OCI-LY7 (cell line): ENCODE results near the gene ABHD12.

Experiments
- CTCF ChIP-seq: fragments of 200-600 bp; sonication (generic); conservative IDR thresholded peaks from 2 replicates; pipeline ENCODE4 v1.5.1; 2014; ENCODE audit warnings: mild to moderate bottlenecking, antibody characterized with exemption, low read length, moderate library complexity, mixed read lengths
- EZH2phosphoT487 ChIP-seq: fragments of 200-600 bp; sonication (generic); IDR thresholded peaks from 2 replicates; pipeline ENCODE4 v1.6.1; 2018; ENCODE audit warnings: low read depth, borderline replicate concordance, mild to moderate bottlenecking, mixed run types, antibody characterized with exemption, low read length, moderate library complexity, mixed read lengths

GRCh38 chr20:25352746-25353145 is 37.9 kb downstream of the ABHD12 start:
- TF ChIP-seq CTCF (no peak), EZH2phosphoT487 (no peak)
